Panc1 (cell line): ENCODE results near the gene AFF2. TPM values are rescaled to one million over a fixed set of nuclear protein-coding genes. Genes with fewer than 3 reads are reported as not detected.

Experiments used
- ATAC-seq: fragments of 200-7000 bp; cut with Tn5 transposase; 2 replicates; pipeline ENCODE4 v1.9.1; 2020; ENCODE audit warnings: mild to moderate bottlenecking, moderate library complexity
- BruUV-seq: library from RNA; stranded (reverse); fragments of 400-500 nt; replicated peaks from 2 replicates; lab custom pipeline; 2021; lab: Mats Ljungman, UMichigan
- CTCF ChIA-PET: fragments of 300-600 bp; sonication (Branson Sonifier 250); formaldehyde crosslinking; loops from one replicate; lab custom pipeline; 2022; ENCODE audit warnings: antibody characterized with exemption; lab: Charles Lee
- POLR2A ChIA-PET: fragments of 300-600 bp; sonication (Branson Sonifier 250); formaldehyde crosslinking; loops from one replicate; lab custom pipeline; 2022; ENCODE audit warnings: antibody characterized with exemption; lab: Charles Lee
- DNase-seq: peaks from one replicate; pipeline ENCODE4 v3.0.0-alpha.2; 2010; ENCODE audit warnings: low read depth, low spot score
- H3K27ac ChIP-seq: 2 replicates; pipeline ENCODE4 v1.5.1; 2011; ENCODE audit warnings: mild to moderate bottlenecking, low read length, inconsistent platforms
- H3K27me3 ChIP-seq: fragments of 200-500 bp; sonication (Bioruptor generic); 2 replicates; pipeline ENCODE4 v1.6.0; 2014; ENCODE audit warnings: low read length, inconsistent platforms; ENCODE audit not compliant: control insufficient read depth, insufficient read depth
- H3K36me3 ChIP-seq: fragments of 200-500 bp; sonication (Bioruptor generic); 2 replicates; pipeline ENCODE4 v1.5.1; 2014; ENCODE audit warnings: inconsistent platforms, mild to moderate bottlenecking, low read length, moderate library complexity; ENCODE audit not compliant: control insufficient read depth, insufficient read depth
- H3K4me1 ChIP-seq: 2 replicates; pipeline ENCODE4 v1.5.1; 2011; ENCODE audit warnings: inconsistent platforms, mild to moderate bottlenecking, low read length, moderate library complexity; ENCODE audit not compliant: control insufficient read depth, insufficient read depth
- H3K4me3 ChIP-seq, 2 experiments: 2 replicates each; pipeline ENCODE4 v1.5.1; 2011 to 2012; ENCODE audit warnings: low read depth in 2 of 2, low read length in 2 of 2, mild to moderate bottlenecking in 2 of 2, inconsistent platforms in 1 of 2, moderate library complexity in 1 of 2
- H3K9me3 ChIP-seq: fragments of 200-500 bp; sonication (Bioruptor generic); 2 replicates; pipeline ENCODE4 v1.5.1; 2014; ENCODE audit warnings: low read depth, mild to moderate bottlenecking, inconsistent platforms, low read length, moderate library complexity; ENCODE audit not compliant: control insufficient read depth, insufficient read depth
- POLR2AphosphoS5 ChIP-seq: IDR thresholded peaks from 2 replicates; pipeline ENCODE4 v1.6.1; 2012; ENCODE audit warnings: mild to moderate bottlenecking, low read depth, low read length, moderate library complexity
- SIN3A ChIP-seq: IDR thresholded peaks from 2 replicates; pipeline ENCODE4 v1.6.1; 2012; ENCODE audit warnings: low read depth, mild to moderate bottlenecking, low read length, moderate library complexity, borderline replicate concordance; ENCODE audit not compliant: insufficient read depth
- TCF7L2 ChIP-seq: IDR thresholded peaks from 2 replicates; pipeline ENCODE4 v1.6.1; 2011; ENCODE audit warnings: mild to moderate bottlenecking, low read depth, low read length, inconsistent platforms
- in situ Hi-C: cut with HindIII; loops from 2 replicates; pipeline ENCODE4 v1.10.0; 2016; ENCODE audit warnings: low sequenced_read_pairs, low pct_unique_long_range_greater_than_20kb
- intact Hi-C: fragments of 100-400 bp; cut with micrococcal nuclease; formaldehyde crosslinking; loops from one replicate; pipeline ENCODE4 v1.10.0; 2022; ENCODE audit not compliant: unreplicated experiment
- total RNA-seq: library from RNA; stranded (reverse); gene quantifications from one replicate; pipeline ENCODE4 v1.2.1, GENCODE V29; 2021; ENCODE audit not compliant: unreplicated experiment
- TF ChIP-seq, protein P1 (sequence below): fragments of 450-650 bp; IDR thresholded peaks from 2 replicates; pipeline ENCODE4 v1.5.1; 2017; ENCODE audit warnings: mild to moderate bottlenecking
- TF ChIP-seq, protein P2 (sequence below), 2 experiments: IDR thresholded peaks; 2 replicates each; pipeline ENCODE4 v1.6.1; 2011 to 2012; ENCODE audit warnings: low read depth in 2 of 2, control low read depth in 1 of 2, low read length in 1 of 2, mild to moderate bottlenecking in 1 of 2, moderate library complexity in 1 of 2; ENCODE audit not compliant: insufficient read depth in 1 of 2

AFF2 gene
- total RNA-seq, 1 experiment from 2014 or later: 0.05 TPM

DNA sequence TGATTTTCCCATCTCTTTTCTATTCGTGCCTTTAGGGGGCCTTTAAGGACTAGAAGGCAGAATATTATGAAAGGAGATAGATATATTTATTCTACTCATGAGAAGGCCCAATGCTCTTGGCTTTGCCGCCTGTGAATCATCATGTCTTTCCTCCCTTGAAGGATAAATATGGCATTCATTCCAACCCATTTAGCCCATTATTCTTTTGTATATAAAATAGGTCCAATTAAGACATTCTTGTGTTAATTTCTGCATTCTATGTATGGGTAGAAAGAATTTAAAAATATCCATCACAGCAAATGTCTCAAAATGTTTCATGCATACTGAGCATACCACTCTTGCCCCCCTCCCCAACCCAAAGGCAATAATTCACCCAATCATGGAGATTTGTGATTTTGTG, 115.1 kb downstream of the AFF2 start:
- Histone ChIP-seq H3K36me3 (no peaks in the 10 kb centered on the region), H3K4me3 (no peak overlapping the region), H3K27ac (no peak overlapping the region), H3K27me3 (no peaks in the 10 kb centered on the region), H3K4me1 (no peaks in the 10 kb centered on the region), H3K9me3 (no peaks in the 10 kb centered on the region)
- BruUV-seq: no TSS peak
- in situ Hi-C loops: no loop called here
- TF ChIP-seq, protein P1, sequence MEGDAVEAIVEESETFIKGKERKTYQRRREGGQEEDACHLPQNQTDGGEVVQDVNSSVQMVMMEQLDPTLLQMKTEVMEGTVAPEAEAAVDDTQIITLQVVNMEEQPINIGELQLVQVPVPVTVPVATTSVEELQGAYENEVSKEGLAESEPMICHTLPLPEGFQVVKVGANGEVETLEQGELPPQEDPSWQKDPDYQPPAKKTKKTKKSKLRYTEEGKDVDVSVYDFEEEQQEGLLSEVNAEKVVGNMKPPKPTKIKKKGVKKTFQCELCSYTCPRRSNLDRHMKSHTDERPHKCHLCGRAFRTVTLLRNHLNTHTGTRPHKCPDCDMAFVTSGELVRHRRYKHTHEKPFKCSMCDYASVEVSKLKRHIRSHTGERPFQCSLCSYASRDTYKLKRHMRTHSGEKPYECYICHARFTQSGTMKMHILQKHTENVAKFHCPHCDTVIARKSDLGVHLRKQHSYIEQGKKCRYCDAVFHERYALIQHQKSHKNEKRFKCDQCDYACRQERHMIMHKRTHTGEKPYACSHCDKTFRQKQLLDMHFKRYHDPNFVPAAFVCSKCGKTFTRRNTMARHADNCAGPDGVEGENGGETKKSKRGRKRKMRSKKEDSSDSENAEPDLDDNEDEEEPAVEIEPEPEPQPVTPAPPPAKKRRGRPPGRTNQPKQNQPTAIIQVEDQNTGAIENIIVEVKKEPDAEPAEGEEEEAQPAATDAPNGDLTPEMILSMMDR: no peak
- TF ChIP-seq, protein P2, sequence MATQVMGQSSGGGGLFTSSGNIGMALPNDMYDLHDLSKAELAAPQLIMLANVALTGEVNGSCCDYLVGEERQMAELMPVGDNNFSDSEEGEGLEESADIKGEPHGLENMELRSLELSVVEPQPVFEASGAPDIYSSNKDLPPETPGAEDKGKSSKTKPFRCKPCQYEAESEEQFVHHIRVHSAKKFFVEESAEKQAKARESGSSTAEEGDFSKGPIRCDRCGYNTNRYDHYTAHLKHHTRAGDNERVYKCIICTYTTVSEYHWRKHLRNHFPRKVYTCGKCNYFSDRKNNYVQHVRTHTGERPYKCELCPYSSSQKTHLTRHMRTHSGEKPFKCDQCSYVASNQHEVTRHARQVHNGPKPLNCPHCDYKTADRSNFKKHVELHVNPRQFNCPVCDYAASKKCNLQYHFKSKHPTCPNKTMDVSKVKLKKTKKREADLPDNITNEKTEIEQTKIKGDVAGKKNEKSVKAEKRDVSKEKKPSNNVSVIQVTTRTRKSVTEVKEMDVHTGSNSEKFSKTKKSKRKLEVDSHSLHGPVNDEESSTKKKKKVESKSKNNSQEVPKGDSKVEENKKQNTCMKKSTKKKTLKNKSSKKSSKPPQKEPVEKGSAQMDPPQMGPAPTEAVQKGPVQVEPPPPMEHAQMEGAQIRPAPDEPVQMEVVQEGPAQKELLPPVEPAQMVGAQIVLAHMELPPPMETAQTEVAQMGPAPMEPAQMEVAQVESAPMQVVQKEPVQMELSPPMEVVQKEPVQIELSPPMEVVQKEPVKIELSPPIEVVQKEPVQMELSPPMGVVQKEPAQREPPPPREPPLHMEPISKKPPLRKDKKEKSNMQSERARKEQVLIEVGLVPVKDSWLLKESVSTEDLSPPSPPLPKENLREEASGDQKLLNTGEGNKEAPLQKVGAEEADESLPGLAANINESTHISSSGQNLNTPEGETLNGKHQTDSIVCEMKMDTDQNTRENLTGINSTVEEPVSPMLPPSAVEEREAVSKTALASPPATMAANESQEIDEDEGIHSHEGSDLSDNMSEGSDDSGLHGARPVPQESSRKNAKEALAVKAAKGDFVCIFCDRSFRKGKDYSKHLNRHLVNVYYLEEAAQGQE (IDR thresholded peaks at IDR 0.05; ENCODE audit: insufficient read depth in 1 of 2, low read depth in 2 of 2, low read length in 1 of 2): no peak
- TF ChIP-seq POLR2AphosphoS5 (no peak), SIN3A (no peak), TCF7L2 (no peak)
- DNase-seq (no peak), ATAC-seq (no peak)
- CTCF ChIA-PET: no interaction called here
- intact Hi-C loops: no loop called here
- POLR2A ChIA-PET: no interaction called here

DNA sequence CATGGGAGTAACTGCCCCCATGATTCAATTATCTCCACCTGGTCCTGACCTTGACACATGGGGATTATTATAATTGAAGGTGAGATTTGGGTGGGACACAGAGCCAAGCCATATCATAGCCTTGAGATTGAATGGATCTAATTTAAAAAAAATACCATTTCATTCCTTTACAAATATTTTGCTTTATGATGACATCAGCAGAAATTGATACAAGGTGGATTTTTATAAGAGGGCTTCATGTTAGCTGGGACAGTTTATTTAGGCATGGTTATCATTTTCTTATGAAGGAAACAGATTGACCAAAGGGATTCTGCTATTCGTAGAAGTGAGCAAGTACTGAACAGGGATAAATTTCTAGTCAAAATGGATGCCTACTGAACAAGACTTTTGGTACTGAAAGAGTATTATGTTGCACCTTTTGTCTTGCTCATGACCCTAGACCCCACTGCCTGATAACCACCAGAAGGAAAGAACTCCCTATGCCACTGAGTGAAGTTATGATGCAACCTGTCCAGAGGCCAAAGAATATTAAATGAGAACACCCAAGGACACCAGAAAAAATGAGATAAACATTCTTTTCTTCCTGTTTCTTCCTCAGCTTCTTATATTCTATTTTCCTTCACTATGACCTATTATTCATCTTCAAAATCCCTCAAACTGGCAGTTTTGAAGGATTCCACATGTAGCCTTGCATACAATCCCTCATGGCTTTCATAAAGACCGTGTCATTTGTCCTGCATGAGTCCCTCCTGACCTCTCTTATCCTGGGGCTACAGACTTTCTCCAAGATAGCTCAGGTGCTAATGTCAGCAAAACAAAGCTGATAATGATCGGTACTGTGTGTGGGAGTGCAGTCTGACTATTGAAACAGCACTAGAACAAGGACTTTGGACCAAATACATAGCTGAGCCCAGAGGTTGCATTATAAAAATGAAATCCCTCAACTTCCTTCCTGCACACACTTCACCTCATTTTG, 118.3 kb downstream of the AFF2 start:
- Histone ChIP-seq H3K4me1 (no peaks in the 10 kb centered on the region), H3K4me3 (no peak overlapping the region), H3K36me3 (no peaks in the 10 kb centered on the region), H3K9me3 (no peaks in the 10 kb centered on the region), H3K27me3 (no peaks in the 10 kb centered on the region), H3K27ac (no peak overlapping the region)
- intact Hi-C loops (no loop called here), in situ Hi-C loops (no loop called here)
- DNase-seq (no peak), ATAC-seq (no peak)
- ChIA-PET POLR2A (no interaction called here), CTCF (no interaction called here)
- no TSS peak for BruUV-seq
- TF ChIP-seq SIN3A: no peak
- no peak for TF ChIP-seq POLR2AphosphoS5
- TF ChIP-seq, protein P1: no peak
- TF ChIP-seq, protein P2 (IDR thresholded peaks at IDR 0.05; ENCODE audit: insufficient read depth in 1 of 2, low read depth in 2 of 2, low read length in 1 of 2): no peak
- TF ChIP-seq TCF7L2: no peak
